ENCODE results near the gene KDM2B.

KDM2B gene

DNA sequence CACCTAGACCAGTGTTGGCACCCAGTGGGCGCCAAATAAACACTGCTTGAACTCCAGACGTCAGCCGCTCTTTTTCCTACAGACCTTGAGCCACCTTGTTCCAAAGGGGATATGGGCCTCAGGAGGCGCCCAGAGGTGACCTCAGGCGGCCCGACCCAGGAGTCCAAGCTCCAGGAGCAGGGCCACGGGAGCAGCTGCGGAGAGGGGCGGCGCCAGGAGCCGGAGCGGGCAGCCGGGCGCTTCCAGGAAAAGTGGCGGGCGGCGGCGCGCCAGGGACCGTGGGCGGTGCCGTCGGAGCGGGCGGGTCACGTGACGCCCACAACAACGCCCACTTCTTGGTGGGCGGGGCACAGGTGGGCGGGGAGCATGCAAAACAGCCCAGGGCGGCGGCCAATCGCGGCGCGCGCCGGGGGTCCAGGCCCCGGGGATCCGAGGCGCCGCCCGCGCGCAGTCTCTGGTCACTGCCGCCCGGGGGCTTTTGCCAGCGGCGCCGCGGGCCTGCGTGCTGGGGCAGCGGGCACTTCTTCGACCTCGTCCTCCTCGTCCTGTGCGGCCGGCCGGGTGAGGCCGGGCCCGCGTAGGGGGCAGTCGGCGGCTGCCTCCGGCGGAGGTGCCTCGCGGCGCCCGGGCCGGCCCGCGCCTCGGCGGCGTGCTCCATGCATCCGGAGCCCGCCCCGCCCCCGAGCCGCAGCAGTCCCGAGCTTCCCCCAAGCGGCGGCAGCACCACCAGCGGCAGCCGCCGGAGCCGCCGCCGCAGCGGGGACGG, 45.4 kb upstream of the KDM2B start, which contains the start of gene ORAI1:
Gene ORAI1, plus strand, starts transcription at position 444 of the 766 bp plus-strand sequence.
- TF ChIP-seq, protein P1, sequence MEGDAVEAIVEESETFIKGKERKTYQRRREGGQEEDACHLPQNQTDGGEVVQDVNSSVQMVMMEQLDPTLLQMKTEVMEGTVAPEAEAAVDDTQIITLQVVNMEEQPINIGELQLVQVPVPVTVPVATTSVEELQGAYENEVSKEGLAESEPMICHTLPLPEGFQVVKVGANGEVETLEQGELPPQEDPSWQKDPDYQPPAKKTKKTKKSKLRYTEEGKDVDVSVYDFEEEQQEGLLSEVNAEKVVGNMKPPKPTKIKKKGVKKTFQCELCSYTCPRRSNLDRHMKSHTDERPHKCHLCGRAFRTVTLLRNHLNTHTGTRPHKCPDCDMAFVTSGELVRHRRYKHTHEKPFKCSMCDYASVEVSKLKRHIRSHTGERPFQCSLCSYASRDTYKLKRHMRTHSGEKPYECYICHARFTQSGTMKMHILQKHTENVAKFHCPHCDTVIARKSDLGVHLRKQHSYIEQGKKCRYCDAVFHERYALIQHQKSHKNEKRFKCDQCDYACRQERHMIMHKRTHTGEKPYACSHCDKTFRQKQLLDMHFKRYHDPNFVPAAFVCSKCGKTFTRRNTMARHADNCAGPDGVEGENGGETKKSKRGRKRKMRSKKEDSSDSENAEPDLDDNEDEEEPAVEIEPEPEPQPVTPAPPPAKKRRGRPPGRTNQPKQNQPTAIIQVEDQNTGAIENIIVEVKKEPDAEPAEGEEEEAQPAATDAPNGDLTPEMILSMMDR (IDR thresholded peaks at IDR 0.05; ENCODE audit: low read depth, low read length): 0 out of 2 replicates have a peak, but pooled peaks have one; percentile 4
- no peak for TF ChIP-seq EZH2phosphoT487 (IDR thresholded peaks at IDR 0.05; ENCODE audit: low read depth)
- H3K36me3 ChIP-seq (replicated peaks; ENCODE audit: low read depth, low read length): peaks cover 23% of the 10 kb centered on the region
- peak within 1 kb of the TSS; percentile 89 for H2AFZ ChIP-seq (ENCODE audit: low read depth, low read length)

GRCh38 chr12:121620333-121620891, 39.6 kb upstream of the KDM2B start:
- Histone ChIP-seq H3K36me3 (replicated peaks; ENCODE audit: low read depth, low read length) (no peaks in the 10 kb centered on the region), H3K4me2 (ENCODE audit: low read length) (no peak overlapping the region), H3K27me3 (ENCODE audit: low read depth, low read length) (no peaks in the 10 kb centered on the region), H4K20me1 (ENCODE audit: insufficient read depth, low read length) (no peaks in the 10 kb centered on the region), H3K27ac (ENCODE audit: low read length) (no peak overlapping the region), H3K9ac (ENCODE audit: low read length) (no peak overlapping the region), H3K4me3 (ENCODE audit: low read length) (no peak overlapping the region), H3K79me2 (ENCODE audit: low read length) (no peaks in the 10 kb centered on the region), H2AFZ (ENCODE audit: low read depth, low read length) (no peak overlapping the region), H3K9me3 (ENCODE audit: insufficient read depth, low read length) (no peaks in the 10 kb centered on the region), H3K4me1 (ENCODE audit: low read length) (peaks cover 6% of the 10 kb centered on the region)
- no peak for TF ChIP-seq EZH2phosphoT487 (IDR thresholded peaks at IDR 0.05; ENCODE audit: low read depth)
- TF ChIP-seq, protein P1 (IDR thresholded peaks at IDR 0.05; ENCODE audit: low read depth, low read length): no peak

More for the DNA sequence above, 45.4 kb upstream of the KDM2B start, which contains the start of gene ORAI1:
- Histone ChIP-seq H3K4me1 (ENCODE audit: low read length) (peaks cover 36% of the 10 kb centered on the region), H3K9ac (ENCODE audit: low read length) (peak within 1 kb of the TSS; percentile 88), H3K27ac (ENCODE audit: low read length) (peak within 1 kb of the TSS; percentile 78), H3K4me3 (ENCODE audit: low read length) (peak within 1 kb of the TSS; percentile 96), H3K27me3 (ENCODE audit: low read depth, low read length) (no peaks in the 10 kb centered on the region), H3K9me3 (ENCODE audit: insufficient read depth, low read length) (no peaks in the 10 kb centered on the region), H3K79me2 (ENCODE audit: low read length) (peaks cover 50% of the 10 kb centered on the region), H4K20me1 (ENCODE audit: insufficient read depth, low read length) (peaks cover 21% of the 10 kb centered on the region), H3K4me2 (ENCODE audit: low read length) (peak within 1 kb of the TSS; percentile 99)

GRCh38 chr12:121618659-121619233, 37.9 kb upstream of the KDM2B start:
- Histone ChIP-seq H3K79me2 (ENCODE audit: low read length) (no peaks in the 10 kb centered on the region), H3K4me1 (ENCODE audit: low read length) (peaks cover 8% of the 10 kb centered on the region), H3K27ac (ENCODE audit: low read length) (no peak overlapping the region), H3K36me3 (replicated peaks; ENCODE audit: low read depth, low read length) (no peaks in the 10 kb centered on the region), H4K20me1 (ENCODE audit: insufficient read depth, low read length) (no peaks in the 10 kb centered on the region), H2AFZ (ENCODE audit: low read depth, low read length) (no peak overlapping the region), H3K9me3 (ENCODE audit: insufficient read depth, low read length) (no peaks in the 10 kb centered on the region), H3K27me3 (ENCODE audit: low read depth, low read length) (no peaks in the 10 kb centered on the region), H3K9ac (ENCODE audit: low read length) (no peak overlapping the region), H3K4me3 (ENCODE audit: low read length) (no peak overlapping the region), H3K4me2 (ENCODE audit: low read length) (no peak overlapping the region)
- TF ChIP-seq EZH2phosphoT487 (IDR thresholded peaks at IDR 0.05; ENCODE audit: low read depth): no peak
- TF ChIP-seq, protein P1 (IDR thresholded peaks at IDR 0.05; ENCODE audit: low read depth, low read length): no peak

DNA sequence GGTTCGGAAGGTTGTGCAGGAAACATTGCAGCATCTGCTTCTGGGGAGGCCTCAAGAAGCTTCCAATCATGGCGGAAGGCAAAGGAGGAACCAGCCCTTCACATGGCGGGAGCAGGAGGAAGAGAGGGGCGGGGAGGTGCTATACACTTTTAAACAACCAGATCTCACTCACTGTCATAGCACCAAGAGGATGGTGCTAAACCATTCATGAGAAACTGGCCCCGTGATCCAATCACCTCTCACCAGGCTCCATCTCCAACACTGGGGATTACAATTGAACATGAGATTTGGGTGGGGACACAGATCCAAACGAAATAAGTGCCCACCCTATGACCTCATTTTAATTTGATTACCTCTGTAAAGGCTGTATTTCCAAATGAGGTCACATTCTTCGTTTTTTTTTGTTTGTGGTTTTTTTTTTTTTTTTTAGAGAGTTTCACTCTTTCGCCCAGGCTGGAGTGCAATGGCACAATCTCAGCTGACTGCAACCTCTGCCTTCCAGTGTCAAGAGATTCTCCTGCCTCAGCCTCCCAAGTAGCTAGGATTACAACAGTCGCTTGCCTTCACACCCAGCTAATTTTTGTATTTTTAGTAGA, 34.1 kb upstream of the KDM2B start:
- no peaks in the 10 kb centered on the region for H4K20me1 ChIP-seq (ENCODE audit: insufficient read depth, low read length)
- no peak overlapping the region for H3K4me2 ChIP-seq (ENCODE audit: low read length)
- no peaks in the 10 kb centered on the region for H3K9me3 ChIP-seq (ENCODE audit: insufficient read depth, low read length)
- H3K36me3 ChIP-seq (replicated peaks; ENCODE audit: low read depth, low read length): no peaks in the 10 kb centered on the region
- TF ChIP-seq, protein P1 (IDR thresholded peaks at IDR 0.05; ENCODE audit: low read depth, low read length): no peak
- no peak for TF ChIP-seq EZH2phosphoT487 (IDR thresholded peaks at IDR 0.05; ENCODE audit: low read depth)
- H3K79me2 ChIP-seq (ENCODE audit: low read length): no peaks in the 10 kb centered on the region
- peaks cover 15% of the 10 kb centered on the region for H3K4me1 ChIP-seq (ENCODE audit: low read length)
- H3K27me3 ChIP-seq (ENCODE audit: low read depth, low read length): no peaks in the 10 kb centered on the region
- no peak overlapping the region for H3K4me3 ChIP-seq (ENCODE audit: low read length)
- no peak overlapping the region for H2AFZ ChIP-seq (ENCODE audit: low read depth, low read length)
- H3K9ac ChIP-seq (ENCODE audit: low read length): no peak overlapping the region
- no peak overlapping the region for H3K27ac ChIP-seq (ENCODE audit: low read length)

Data from OCI-LY3 (cell line).